Stimulated activated CD8-positive, alpha-beta memory T cell treated with anti-CD3 and anti-CD28 coated beads, Interleukin-15, amount 100 ng/mL, for 4 hours (primary cell): ENCODE measurements around the gene NEDD4.
"Not testable (repeated sequence)": the region's sequence is repeated elsewhere in the genome, so short reads cannot be mapped to it uniquely, and the experiment has no call there.

ENCODE experiments used
- DNase-seq, 2 donors: peaks; one replicate each; pipeline ENCODE4 v3.0.0-alpha.2; 2020; ENCODE audit warnings: low read depth in 2 of 2

NEDD4 gene

DNA sequence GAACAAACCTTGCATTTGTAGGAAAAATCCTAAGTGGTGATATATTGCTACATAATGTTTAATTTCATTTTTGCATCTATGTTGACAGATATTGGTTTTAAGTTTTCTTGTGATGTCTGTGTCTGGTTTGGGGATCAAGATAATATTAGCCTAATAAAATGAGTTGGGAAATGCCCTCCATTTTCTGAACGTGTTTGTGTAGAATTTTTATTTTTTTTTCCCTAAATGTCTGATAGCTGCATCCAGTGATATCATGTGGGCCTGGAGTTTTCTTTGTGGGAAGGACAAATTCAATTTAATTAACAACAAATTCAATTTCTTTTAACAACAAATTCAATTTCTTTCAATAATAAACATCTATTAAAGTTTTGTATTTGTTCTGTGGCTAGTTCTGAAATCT lies 35.1 kb downstream of the NEDD4 start:
- no peak for DNase-seq

DNA sequence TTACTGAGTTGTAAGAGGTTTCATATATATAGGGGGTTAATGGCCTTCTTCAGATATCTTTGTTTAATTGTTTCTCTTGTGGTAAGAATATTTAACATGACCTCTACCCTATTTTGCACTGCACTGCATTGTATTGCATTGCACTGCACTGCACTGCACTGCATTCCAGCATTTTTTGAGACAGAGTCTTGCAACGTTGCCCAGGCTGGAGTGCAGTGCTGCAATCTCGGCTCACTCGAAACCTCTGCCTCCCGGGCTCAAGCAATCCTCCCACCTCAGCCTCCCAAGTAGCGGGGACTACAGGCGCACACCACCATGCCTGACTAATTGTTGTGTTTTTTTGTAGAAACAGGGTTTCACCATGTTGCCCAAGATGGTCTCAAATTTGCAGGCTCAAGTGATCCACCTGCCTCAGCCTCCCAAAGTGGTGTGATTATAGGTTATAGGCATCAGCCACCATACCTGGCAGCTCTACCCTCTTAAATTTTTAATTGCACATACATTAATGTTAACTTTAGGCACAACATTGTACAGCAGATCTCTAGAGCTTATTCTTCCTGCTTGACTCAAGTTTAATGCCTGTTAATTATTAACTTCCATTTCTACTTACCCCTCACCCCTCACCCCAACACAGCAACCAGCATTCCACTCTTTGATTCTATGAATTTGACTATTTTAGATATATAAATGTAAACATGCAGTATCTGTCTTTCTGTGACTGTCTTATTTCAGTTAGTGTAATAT lies 38.4 kb downstream of the NEDD4 start:
- no peak for DNase-seq

DNA sequence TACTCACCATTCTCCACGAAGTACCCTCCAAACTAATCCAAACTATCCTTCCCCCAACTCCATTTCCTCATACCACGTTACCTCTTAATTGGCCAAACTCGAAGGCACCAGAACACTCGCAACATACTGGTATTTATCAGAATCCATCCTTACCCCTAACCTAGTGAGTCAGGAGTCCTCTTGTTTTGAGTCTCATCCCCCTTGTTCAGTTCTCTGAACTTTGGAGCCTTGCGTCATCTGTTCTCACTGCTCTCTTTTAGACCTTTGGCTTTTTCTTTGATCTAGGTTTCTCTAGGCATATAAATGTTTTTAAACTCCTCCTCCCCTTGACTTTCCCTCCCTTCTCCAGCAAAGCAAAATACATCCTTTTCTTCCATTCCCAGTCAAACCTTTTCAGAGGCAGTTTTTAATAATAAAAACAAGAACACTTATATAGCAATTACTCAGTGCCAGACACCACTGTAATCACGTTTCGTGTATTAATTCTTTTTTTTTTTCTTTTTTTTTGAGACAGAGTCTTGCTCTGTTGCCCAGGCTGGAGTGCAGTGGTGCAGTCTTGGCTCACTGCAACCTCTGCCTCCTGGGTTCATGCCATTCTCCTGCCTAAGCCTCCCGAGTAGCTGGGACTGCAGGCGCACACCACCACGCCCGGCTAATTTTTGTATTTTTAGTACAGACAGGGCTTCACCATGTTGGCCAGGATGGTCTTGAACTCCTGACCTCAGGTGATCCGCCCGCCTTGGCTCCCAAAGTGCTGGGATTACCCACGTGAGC lies 40.7 kb downstream of the NEDD4 start:
- not testable (repeated sequence) for DNase-seq

DNA sequence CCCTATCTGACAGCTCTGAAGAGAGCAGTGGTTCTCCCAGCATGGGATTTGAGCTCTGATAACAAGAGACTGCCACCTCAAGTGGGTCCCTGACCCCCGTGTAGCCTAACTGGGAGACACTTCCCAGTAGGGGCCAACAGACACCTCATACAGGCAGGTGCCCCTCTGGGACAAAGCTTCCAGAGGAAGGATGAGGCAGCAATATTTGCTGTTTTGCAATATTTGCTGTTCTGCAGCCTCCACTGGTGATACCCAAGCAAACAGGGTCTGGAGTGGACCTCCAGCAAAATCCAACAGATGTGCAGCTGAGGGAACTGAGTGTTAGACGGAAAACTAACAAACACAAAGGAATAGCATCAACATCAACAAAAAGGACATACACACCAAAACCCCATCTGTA lies 48.8 kb downstream of the NEDD4 start:
- DNase-seq, result not testable (repeated sequence)

DNA sequence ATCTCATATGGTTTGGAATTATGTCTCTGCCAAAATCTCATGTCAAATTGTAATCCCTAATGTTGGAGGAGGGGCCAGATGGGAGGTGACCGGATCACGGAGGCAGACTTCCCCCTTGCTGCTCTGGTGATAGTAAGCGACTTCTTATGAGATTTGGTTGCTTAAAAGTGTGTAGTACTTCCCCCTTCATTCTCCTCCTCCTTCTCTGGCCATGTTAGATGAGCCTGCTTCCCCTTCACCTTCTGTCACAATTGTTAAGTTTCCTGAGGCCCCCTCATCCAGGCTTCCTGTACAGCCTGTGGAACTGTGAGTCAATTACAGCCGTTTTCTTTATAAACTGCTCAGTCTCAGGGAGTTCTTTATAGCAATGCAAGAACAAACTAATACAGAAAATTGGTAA lies 51.1 kb downstream of the NEDD4 start:
- no peak for DNase-seq

DNA sequence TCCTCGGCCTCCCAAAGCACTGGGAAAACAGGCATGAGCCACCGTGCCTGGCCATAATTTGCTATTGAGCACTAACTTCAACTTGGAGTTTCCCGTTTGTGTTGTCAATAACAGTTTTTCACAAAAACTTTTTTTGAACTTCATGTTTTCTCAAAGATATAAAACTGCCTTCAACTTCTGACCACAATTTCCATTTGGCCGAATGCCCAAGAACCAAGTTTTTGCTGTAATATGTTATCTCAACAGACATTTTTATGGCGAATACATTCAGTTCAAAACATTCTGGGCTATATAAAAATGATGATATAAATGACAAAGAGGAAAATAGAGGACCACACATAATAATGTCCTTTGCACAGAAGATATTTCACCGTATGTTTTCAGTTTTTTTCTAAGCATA lies 56.4 kb downstream of the NEDD4 start:
- DNase-seq, result no peak

DNA sequence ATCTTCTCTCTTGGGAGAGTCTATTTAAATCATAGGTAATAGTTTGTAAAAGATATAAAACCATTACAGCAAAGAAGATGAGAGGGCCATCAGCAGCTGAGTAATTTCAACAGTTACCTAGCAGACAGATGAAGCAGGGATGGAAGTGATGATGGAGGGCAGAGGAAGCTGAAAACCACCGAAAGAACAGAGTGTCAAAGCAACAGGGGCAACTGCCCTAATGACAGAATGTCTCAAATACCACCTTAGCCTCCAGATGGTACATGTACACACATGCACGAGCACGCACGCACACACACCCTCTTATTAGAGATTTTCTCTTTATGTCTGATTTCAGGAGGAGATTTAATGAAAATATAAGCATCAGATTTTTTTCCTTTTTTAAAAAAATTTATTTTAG lies 64.5 kb downstream of the NEDD4 start:
- no peak for DNase-seq

DNA sequence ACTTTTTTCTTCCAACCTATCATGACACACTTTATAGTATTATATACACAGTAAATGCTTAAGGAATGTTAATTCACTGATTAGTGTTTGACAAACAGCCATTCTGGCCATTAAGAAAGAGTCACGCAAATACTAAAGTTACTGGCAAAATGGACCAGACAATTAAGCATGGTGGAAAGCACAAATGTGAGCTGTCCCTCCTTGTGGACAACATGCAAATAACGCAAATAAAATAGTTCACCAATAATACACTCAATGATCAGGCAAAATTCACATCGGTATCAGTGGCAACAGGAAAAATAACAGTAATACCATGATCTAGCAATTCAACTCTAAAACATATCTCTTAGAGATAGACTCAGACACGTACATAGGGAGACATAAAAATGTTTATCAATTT lies 71.7 kb downstream of the NEDD4 start:
- DNase-seq, result no peak

DNA sequence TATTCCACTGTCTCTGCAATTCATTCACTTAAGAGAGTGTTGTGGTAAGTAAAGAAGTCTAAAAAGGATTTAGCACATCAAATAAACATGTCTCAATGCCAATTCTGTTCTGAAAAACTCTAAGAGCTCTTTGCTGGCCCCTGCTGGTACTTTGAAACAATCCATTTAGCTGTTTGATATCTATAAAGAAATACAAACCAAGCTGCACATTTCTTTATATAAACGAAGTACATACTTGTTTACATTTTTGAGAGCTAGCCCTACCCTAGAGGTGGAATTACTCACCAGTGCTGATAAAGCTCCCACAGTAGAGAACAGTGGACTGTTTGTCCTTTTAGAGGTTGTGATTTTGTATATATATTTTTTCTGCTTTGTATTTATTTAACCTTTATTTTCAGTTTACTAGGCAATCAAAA lies 75.5 kb downstream of the NEDD4 start:
- no peak for DNase-seq

DNA sequence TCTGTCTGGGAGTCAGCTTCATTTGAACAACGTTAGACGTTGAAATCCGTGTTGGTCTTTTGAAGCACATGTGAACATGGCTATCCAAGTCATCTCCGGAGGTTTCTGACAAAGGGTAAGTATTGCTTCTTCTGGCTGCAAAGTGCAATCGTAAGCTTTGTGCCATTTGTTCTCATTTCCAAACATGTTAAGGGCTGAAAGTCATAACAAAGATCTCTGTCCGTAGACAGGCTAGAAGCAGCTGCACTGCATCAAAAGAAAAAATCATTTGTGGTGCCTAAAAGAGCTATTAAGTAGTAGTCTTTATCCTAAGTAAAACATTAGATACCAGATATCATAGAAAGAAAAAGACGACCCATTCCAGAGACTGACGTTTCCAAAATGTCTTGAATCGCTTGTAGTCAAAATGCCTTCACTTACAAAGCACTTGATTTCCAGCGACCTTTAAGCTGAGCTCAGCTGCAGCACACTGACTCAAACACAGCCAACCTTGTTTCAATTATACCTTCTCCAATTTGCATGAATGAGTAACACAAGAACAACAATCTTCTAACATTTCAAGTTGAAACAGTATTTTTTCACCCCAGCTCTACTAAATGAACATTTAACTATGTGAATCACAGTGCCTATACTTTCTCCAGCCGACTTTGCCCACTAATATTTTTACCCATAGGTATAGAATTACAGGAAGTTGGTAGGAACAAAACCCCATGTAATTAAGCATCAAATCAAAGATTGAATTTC lies 76.6 kb downstream of the NEDD4 start:
- no peak for DNase-seq

DNA sequence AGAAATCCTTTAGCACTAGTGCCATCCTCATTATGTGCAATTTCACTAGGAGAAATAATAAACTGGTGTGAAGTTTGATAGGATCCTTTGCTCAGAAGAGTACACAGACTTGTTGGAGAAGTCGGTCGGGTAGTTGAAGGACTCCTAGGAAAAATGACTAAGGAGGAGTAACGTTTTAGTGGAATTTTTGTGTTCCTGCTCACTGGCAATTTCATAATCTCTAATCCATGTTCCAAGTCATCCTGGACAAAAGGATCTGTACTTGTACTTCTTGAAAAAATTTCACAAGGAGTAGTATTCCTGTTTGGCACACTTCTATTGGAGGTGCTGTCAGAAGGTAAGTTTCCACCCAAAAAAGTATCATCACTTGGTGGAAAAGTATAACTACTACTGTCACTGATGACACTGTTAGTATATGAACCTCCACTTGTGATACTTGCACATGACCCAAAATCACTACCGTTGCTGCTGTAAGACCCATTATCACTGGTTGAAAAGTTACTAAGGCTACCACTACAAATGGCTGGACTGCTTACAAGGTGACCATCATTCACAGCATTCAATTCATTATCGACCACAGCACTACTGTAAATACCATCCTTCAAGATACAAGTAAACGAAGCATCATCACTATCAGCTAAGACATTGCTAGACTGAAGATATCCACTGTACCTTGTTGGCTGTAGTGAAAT lies 77.4 kb downstream of the NEDD4 start:
- no peak for DNase-seq

DNA sequence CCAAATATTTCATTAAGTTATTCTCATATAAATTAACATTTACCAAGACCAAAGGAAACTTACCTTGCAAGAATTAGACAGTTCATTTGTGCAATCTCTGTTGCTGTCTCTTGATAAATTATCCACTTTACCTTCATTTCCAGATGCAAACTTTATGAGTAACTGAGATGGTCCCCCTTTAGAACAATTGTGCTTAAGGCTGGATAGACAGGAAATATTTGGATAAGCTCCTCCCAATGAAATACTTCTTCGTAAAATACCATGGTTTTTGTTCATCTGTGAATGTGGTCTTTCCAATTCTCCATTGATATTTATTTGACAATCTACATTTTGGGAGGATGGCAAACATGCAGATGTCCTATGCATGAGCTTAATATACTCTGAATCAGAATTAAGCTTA lies 78.2 kb downstream of the NEDD4 start:
- no peak for DNase-seq

DNA sequence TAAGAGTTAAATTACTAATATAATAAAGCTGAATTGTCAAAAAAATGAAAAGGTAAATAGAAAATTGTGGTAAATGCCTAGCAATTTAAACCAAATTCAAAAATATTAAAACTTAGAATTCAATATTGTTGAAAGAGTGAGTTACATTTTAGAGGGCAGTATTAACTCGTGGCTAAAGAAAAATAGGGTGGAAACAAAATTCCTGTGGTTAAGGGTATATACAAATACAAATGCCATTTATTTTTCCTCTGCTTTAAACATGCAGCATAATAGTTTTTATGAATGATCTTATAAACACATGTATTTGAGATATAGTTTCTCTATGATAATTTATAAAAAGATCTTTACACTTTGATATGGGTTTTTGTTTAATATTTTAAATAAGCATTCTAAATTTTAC lies 79.0 kb downstream of the NEDD4 start:
- no peak for DNase-seq

DNA sequence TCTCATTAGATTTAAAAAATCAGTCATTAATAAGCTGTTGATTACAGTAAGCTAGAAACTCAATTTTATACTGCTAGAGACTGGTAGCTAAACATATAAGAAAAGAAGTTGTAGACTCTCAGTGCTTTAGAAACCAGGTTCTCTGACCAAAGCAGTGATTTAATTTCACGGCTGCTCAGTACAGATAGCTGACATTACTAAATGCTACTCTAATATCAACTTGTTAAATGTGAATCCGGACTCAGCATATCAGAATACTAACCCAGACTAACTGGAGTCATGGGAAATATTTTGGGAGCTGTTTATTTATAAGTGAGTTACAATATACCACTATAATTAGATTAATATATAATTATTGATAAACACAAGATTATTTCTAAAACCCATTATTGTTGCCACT lies 80.4 kb downstream of the NEDD4 start:
- DNase-seq, result no peak

DNA sequence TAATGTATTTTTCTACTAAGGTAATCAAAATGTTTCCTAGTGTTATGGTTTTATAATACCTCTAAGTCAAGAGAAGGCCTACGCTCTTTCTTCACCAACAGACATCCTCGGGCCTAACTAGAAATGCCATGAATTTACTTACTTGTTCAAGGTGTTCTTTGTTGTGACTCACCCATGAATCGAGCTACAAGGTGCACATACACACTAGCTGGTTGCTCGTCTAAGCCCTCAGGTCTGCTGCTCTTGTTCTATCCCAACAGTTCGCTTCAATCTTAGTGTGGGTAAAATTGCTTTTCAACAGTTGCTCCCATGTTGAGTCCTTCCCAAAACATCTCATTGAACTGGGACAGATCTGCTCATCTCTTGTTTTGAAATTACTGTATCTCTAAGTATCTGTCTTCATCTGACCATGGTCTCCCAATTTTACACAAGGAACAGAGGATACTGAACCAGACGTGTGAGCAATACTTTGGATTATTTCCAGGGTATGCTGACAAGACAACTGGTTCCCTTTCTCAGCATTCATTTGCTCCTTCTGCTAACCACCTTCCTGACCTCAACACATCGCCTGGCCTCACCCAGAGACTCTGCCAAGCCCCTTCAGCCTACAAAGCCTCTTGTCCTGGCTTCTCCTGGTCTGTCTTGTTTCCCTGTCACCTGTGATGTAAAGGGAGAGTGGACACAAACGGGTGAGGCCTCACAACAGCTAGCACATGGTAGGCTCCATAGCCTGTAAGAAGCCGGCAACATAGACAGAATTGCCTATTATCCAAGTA lies 84.2 kb downstream of the NEDD4 start:
- DNase-seq, result no peak

DNA sequence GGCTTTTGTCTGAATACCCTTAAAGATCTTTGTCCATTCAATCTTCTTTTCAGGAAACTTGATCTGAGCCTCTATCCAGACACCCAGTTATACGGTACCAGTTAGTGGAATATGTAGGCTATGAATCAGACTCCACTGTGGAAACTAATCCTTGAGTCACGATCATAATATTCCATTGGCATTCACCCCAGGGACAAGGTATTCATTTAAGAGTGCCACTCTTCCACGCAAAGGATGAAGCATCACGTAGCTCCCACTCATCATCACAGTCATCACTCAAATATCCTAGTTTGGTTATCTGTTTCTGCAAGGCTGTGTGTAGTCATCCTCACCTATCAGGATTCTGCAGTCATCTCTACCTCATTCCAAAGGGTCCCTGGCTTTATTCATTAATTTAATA lies 85.6 kb downstream of the NEDD4 start:
- DNase-seq, result no peak

DNA sequence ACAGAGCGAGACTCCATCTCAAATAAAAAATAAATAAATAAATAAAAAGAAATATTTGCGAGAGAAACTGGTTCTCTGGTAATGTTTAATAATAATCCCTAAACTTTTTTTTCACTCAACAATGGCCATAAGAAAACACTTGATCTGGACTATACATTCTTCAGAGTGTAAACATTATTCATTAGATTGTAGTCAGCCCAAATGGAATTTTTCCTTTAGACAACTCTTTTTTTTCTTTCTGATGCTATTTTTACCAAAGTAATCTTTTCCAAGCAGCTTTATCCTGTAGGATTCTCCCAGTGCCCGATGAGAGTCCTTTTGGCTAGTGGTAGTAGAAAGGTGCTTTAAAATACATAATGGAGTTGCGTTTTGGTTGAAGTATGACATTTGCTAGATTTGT lies 90.4 kb downstream of the NEDD4 start:
- no peak for DNase-seq

DNA sequence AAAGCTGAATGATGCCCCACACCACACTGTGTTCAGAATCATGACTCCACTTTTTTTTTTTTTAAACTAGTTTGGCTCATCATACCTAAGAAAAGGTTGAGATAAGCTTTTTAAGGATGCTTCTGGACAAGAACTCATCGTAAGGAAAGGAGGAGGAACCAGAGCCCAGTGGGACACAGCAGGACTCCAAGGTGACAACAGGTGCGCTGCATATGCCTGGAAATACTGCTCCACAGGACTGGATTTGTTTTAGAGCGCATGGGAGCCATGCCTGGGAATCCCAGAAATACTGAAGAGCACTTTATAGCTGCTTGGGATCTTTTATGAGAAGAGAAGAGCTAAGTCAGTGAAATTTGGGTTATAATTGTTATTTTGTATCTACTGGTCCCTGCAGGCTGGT lies 93.4 kb downstream of the NEDD4 start:
- no peak for DNase-seq

DNA sequence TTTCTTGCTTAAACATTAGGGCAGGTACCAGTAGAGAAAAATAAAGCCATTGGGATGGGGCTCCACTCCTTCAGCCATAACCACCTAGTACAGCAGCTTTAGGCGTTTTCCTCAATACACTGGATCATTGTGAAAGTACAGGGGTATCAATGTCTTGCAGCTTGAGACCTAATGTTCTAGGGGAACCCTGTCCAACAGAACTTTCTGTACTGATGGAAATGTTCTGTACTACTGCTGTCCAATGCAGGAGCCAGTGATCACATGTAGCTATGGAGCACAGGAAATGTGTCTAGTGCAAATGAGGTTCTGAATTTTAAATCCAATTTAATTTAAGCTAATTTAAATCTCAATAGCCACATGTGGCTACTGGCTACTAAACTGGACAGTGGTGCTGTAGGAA lies 93.9 kb downstream of the NEDD4 start:
- no peak for DNase-seq

DNA sequence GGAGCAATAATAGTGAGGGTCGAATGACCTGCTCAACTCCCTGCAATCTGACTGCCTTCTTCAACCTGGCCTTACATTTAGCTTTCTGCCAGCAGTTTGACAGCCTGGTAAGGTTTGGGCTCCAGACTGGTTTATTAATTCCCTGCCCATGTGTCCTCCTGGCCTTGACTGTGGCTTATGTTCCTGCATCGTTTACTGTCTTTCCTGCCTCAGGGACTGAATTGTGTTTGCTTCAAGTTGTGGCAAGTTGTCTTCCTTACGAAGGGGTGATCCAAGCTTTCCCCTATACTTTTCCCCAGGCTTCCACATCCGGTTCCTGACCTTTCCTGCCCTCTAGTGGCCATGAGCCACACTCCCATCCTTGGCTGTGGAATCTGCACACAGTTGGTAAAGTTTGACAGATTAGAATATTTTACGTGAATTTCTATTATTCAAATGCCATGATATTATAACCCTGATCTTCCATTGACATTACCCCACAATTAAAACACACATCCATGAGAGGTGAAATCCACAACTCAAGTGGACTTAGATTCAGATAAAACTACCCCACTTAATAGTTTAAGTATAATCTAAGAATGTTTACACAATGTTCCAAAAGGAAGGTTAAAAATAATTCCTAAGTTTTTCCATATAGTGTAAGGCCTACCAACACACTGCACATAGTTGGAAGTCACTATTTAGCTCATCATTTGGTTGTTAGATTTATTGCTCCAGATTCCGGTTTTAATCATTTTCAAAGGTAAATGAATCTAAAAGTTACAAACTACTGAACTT lies 95.7 kb downstream of the NEDD4 start:
- no peak for DNase-seq
